ENCODE measurements around the gene PRR13. TPM values are rescaled to one million over a fixed set of nuclear protein-coding genes. Genes with fewer than 3 reads are reported as not detected.

PRR13 gene
- polyA plus RNA-seq, 1 of the 3 experiments (the other 2 are of a cell fraction), result 58.5 TPM

GRCh38 chr12:53467082-53467481 is 25.5 kb downstream of the PRR13 start:
- Histone ChIP-seq H2AFZ (ENCODE audit: low read depth) (no peak overlapping the region), H3K9ac (no peak overlapping the region), H3K4me3 (ENCODE audit: low read depth in 2 of 2, low read length in 1 of 2) (no peak overlapping the region), H3K79me2 (ENCODE audit: insufficient read depth) (peaks cover 94% of the 10 kb centered on the region), H3K27ac (ENCODE audit: low read depth in 2 of 2, low read length in 1 of 2) (no peak overlapping the region), H3K4me1 (ENCODE audit: control insufficient read depth in 1 of 2, insufficient read depth in 2 of 2, low read depth in 1 of 2, low read length in 1 of 2) (peaks cover 0 to 3% of the 10 kb centered on the region in 2 experiments; a peak in 1 of 4 replicates), H3K4me2 (no peak overlapping the region), H3K27me3 (ENCODE audit: insufficient read depth) (no peaks in the 10 kb centered on the region), H3K36me3 (replicated peaks in 1 of 2; ENCODE audit: control insufficient read depth in 1 of 2, insufficient read depth in 2 of 2, low read length in 1 of 2) (peaks cover 92 to 95% of the 10 kb centered on the region in 2 experiments), H4K20me1 (ENCODE audit: insufficient read depth) (peaks cover 84% of the 10 kb centered on the region), H3K9me2 (no peaks in the 10 kb centered on the region), H3K9me3 (no peaks in the 10 kb centered on the region), H3F3A (replicated peaks; ENCODE audit: insufficient read depth) (peaks cover 66% of the 10 kb centered on the region)
- 83% methylated on average over 5 of the region's 5 CpGs for WGBS (ENCODE audit: low lambda C conversion rate)
- TF ChIP-seq FOXJ3 (CRISPR knock-in tag; IDR thresholded peaks at IDR 0.05) (no peak), USF2 (IDR thresholded peaks at IDR 0.05; ENCODE audit: borderline replicate concordance, low read depth, low read length) (no peak), REST (IDR thresholded peaks at IDR 0.05; ENCODE audit: low read depth, low read length) (no peak)
- ChIA-PET POLR2A (interaction anchor here (1.6 kb wide), 1 partner anchor 14 kb away, joined by 5 read pairs; no protein-coding TSS in a partner anchor), CTCF (interaction anchor here (0.6 to 3.0 kb wide), 5 partner anchors 10 to 115 kb away, joined by 4 to 16 read pairs (median 4); no protein-coding TSS in a partner anchor)
- no peak for DNase-seq

GRCh38 chr12:53467880-53468279 is 26.3 kb downstream of the PRR13 start:
- no peak overlapping the region for H2AFZ ChIP-seq (ENCODE audit: low read depth)
- H3K9me3 ChIP-seq, result no peaks in the 10 kb centered on the region
- no peaks in the 10 kb centered on the region for H3K27me3 ChIP-seq (ENCODE audit: insufficient read depth)
- H3K27ac ChIP-seq (ENCODE audit: low read depth in 2 of 2, low read length in 1 of 2), result no peak overlapping the region; a peak in 1 of 4 replicates
- peaks cover 92 to 94% of the 10 kb centered on the region in 2 experiments for H3K36me3 ChIP-seq (replicated peaks in 1 of 2; ENCODE audit: control insufficient read depth in 1 of 2, insufficient read depth in 2 of 2, low read length in 1 of 2)
- no peak overlapping the region for H3K9ac ChIP-seq
- CTCF ChIA-PET, result interaction anchor here (1.4 to 3.0 kb wide), 3 partner anchors 9 to 41 kb away, joined by 4 to 16 read pairs (median 6); no protein-coding TSS in a partner anchor
- WGBS (ENCODE audit: low lambda C conversion rate), result 94% methylated on average over 2 of the region's 2 CpGs
- H3K9me2 ChIP-seq, result no peaks in the 10 kb centered on the region
- H4K20me1 ChIP-seq (ENCODE audit: insufficient read depth), result peaks cover 84% of the 10 kb centered on the region
- peaks cover 94% of the 10 kb centered on the region for H3K79me2 ChIP-seq (ENCODE audit: insufficient read depth)
- no peak overlapping the region for H3K4me3 ChIP-seq (ENCODE audit: low read depth in 2 of 2, low read length in 1 of 2)
- no peak overlapping the region for H3K4me2 ChIP-seq
- no peak for TF ChIP-seq JUND (IDR thresholded peaks at IDR 0.05)
- TF ChIP-seq TCF12 (IDR thresholded peaks at IDR 0.05), result no peak
- TF ChIP-seq GATA2 (CRISPR knock-in tag; IDR thresholded peaks at IDR 0.05), result no peak
- no peak for TF ChIP-seq TAF1 (IDR thresholded peaks at IDR 0.05; ENCODE audit: borderline replicate concordance, low read depth, low read length)
- TF ChIP-seq CTCF (IDR thresholded peaks at IDR 0.05), result no peak
- no peak for TF ChIP-seq SMC3 (IDR thresholded peaks at IDR 0.05; ENCODE audit: low read depth, low read length)
- TF ChIP-seq YY1 (IDR thresholded peaks at IDR 0.05; ENCODE audit: low read depth), result no peak
- peaks cover 66% of the 10 kb centered on the region for H3F3A ChIP-seq (replicated peaks; ENCODE audit: insufficient read depth)
- DNase-seq, result no peak
- POLR2A ChIA-PET, result interaction anchor here (1.1 to 1.2 kb wide), 2 partner anchors 9 to 13 kb away, joined by 3 to 4 read pairs; no protein-coding TSS in a partner anchor
- H3K4me1 ChIP-seq (ENCODE audit: control insufficient read depth in 1 of 2, insufficient read depth in 2 of 2, low read depth in 1 of 2, low read length in 1 of 2), result 0 out of 4 replicates have a peak, but pooled peaks cover 0 to 5% of the 10 kb centered on the region in 2 experiments
